ENCODE measurements around the gene RECQL.

DNA sequence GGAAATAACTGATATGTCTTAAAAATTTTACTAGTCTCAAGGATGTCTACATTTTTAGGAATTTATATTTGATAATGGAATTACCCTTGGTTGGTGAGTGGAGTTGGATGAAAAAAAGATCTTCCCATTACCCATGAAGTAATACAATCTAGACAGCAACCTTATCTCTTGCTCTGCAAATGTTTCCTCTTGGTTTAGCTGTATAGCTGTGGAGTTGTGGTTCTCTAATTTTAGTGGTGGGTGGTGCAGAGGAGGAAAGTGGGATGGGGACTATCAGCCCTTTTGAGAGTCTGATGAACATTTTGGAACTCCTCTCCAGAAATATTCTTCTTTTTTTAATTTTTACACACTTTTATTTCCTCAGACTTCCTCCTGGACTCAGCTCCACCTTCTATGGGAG lies 41.7 kb upstream of the RECQL start:
- TF ChIP-seq POLR2A (IDR thresholded peaks at IDR 0.05) = no peak
- TF ChIP-seq, protein P1, sequence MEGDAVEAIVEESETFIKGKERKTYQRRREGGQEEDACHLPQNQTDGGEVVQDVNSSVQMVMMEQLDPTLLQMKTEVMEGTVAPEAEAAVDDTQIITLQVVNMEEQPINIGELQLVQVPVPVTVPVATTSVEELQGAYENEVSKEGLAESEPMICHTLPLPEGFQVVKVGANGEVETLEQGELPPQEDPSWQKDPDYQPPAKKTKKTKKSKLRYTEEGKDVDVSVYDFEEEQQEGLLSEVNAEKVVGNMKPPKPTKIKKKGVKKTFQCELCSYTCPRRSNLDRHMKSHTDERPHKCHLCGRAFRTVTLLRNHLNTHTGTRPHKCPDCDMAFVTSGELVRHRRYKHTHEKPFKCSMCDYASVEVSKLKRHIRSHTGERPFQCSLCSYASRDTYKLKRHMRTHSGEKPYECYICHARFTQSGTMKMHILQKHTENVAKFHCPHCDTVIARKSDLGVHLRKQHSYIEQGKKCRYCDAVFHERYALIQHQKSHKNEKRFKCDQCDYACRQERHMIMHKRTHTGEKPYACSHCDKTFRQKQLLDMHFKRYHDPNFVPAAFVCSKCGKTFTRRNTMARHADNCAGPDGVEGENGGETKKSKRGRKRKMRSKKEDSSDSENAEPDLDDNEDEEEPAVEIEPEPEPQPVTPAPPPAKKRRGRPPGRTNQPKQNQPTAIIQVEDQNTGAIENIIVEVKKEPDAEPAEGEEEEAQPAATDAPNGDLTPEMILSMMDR (IDR thresholded peaks at IDR 0.05) = no peak
- no peak for TF ChIP-seq POLR2AphosphoS5 (IDR thresholded peaks at IDR 0.05)
- no peak for TF ChIP-seq EP300 (IDR thresholded peaks at IDR 0.05)
